Measurements from ENCODE around the gene KCNJ10.

The KCNJ10 gene

GRCh38 chr1:159985473-159985872 lies 84.5 kb downstream of the KCNJ10 start:
- DNase-seq: no peak

GRCh38 chr1:159983681-159984080 lies 86.3 kb downstream of the KCNJ10 start:
- no peak for DNase-seq

GRCh38 chr1:159982280-159982679 lies 87.7 kb downstream of the KCNJ10 start:
- DNase-seq: no peak

- no peak for DNase-seq
Observed at GRCh38 chr1:159981351-159982055, 88.5 kb downstream of the KCNJ10 start.

GRCh38 chr1:159980786-159981185 lies 89.2 kb downstream of the KCNJ10 start:
- no peak for DNase-seq

- DNase-seq: no peak
Observed at GRCh38 chr1:159980076-159980475, 89.9 kb downstream of the KCNJ10 start.

- DNase-seq: no peak
Observed at GRCh38 chr1:159979257-159979656, 90.7 kb downstream of the KCNJ10 start.

- no peak for DNase-seq
Observed at GRCh38 chr1:159978107-159978398, 91.9 kb downstream of the KCNJ10 start.

GRCh38 chr1:159977364-159978106 lies 92.4 kb downstream of the KCNJ10 start:
- no peak for DNase-seq

- DNase-seq: no peak
Observed at GRCh38 chr1:159974350-159974965, 95.5 kb downstream of the KCNJ10 start.

- no peak for DNase-seq
Observed at GRCh38 chr1:159973350-159973940, 96.5 kb downstream of the KCNJ10 start.

GRCh38 chr1:159972443-159973205 lies 97.3 kb downstream of the KCNJ10 start:
- no peak for DNase-seq

GRCh38 chr1:159970932-159971342 lies 99.0 kb downstream of the KCNJ10 start:
- no peak for DNase-seq

- no peak for DNase-seq
Observed at GRCh38 chr1:159968901-159969300, 101.1 kb downstream of the KCNJ10 start.

- DNase-seq: no peak
Observed at GRCh38 chr1:159965263-159965662, 104.7 kb downstream of the KCNJ10 start.

GRCh38 chr1:159964144-159964543 lies 105.8 kb downstream of the KCNJ10 start:
- DNase-seq: no peak

GRCh38 chr1:159962176-159962575 lies 107.8 kb downstream of the KCNJ10 start:
- no peak for DNase-seq

GRCh38 chr1:159961636-159962035 lies 108.3 kb downstream of the KCNJ10 start:
- DNase-seq: no peak

GRCh38 chr1:159960721-159961381 lies 109.1 kb downstream of the KCNJ10 start:
- DNase-seq: no peak

- DNase-seq: no peak
Observed at GRCh38 chr1:159959451-159959850, 110.5 kb downstream of the KCNJ10 start.

- DNase-seq: no peak
Observed at GRCh38 chr1:159958719-159959380, 111.1 kb downstream of the KCNJ10 start.

- DNase-seq: no peak
Observed at GRCh38 chr1:159957824-159958268, 112.1 kb downstream of the KCNJ10 start.

All from activated gamma-delta T cell treated with Interleukin-2 at 50 U/mL for 16 hours (primary cell).